ENCODE data around the gene NAT8L.

Gene NAT8L

DNA sequence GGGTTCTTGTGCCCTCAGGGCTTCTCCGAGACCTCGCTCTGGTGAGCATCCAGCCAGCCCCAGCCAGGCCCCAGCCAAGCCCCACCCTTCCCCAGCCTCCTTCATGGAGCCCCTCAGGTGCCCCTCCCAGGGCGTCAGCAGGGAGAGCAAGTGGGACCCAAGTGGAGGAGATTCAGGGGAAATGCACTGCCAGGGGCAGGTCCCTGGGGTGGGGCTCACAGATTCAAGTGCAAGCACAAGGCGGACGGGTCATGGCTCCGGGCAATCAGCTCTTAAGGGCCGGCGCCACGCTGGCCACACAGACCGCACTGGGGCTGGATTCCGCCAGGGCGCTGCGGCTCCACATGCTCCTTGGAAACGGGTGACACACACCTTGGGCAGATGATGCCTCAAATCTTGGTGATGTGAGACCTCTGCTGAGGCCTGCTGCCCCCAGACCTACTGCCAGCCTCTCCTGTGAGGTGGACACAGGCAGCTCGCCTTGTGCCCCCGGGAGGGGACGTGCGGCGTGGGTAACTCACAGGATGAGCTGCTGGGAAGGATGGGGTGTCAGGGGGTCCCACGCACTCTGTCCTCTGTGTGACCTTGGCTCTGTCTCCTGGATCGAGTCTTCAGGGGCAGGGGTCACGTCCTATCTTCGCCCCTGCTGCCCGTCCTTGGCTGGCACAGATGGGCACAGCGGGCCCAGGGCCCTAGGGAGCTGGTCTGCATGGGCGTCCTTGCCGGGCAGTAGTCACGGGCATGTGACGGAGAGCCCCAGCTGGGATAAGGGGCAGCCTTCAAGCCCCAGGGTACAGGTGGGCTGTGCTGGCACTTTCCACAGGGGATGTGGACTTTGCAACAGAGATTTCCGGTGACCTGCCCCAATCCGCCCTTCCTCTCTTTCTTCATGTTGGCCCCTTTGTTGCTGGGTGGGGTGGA is 17.1 kb downstream of the NAT8L start:
- ATAC-seq = no peak
- Mint-ChIP-seq H3K27me3 (no peaks in the 10 kb centered on the region), H3K4me1 (no peaks in the 10 kb centered on the region), H3K9me3 (no peaks in the 10 kb centered on the region), H3K27ac (no peak overlapping the region), H3K4me3 (no peak overlapping the region)
- peak in 1 of 2 donors; percentile 5 for DNase-seq

DNA sequence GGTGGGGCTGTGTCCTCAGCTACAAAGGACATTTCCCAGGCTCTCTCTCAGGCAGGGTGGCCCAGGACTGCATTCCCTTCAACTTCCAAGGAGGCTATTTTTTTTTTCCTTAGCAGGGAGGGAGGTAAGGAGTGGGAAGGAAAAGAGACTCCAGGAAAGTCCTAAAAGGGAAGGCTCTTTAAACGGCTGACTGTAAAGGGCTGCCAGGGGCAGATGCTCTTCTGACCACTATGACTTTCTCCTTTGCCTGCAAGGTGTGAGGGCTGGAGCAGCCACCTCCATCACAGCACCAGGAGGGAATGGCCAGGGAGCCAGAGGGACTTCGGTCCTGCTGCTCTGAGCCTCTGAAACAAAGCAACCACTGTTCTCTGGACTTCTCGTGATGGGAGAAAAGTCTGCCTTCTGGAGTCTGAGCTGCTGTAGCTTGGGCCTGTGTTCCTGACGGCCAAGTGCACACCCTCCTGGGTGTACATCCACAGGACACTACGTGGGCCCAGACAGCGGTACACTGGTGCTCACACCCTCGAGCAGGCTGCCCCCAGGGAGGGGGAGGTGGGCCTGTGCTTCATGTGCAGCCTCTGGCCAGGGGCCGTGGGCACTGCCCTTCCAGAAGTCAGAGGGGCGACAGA is 17.9 kb downstream of the NAT8L start:
- Mint-ChIP-seq H3K27ac (peak overlapping the region in 1 of 2 donors; percentile 59), H3K27me3 (no peaks in the 10 kb centered on the region), H3K9me3 (no peaks in the 10 kb centered on the region), H3K4me3 (no peak overlapping the region), H3K4me1 (no peaks in the 10 kb centered on the region)
- no peak for ATAC-seq
- DNase-seq = no peak

DNA sequence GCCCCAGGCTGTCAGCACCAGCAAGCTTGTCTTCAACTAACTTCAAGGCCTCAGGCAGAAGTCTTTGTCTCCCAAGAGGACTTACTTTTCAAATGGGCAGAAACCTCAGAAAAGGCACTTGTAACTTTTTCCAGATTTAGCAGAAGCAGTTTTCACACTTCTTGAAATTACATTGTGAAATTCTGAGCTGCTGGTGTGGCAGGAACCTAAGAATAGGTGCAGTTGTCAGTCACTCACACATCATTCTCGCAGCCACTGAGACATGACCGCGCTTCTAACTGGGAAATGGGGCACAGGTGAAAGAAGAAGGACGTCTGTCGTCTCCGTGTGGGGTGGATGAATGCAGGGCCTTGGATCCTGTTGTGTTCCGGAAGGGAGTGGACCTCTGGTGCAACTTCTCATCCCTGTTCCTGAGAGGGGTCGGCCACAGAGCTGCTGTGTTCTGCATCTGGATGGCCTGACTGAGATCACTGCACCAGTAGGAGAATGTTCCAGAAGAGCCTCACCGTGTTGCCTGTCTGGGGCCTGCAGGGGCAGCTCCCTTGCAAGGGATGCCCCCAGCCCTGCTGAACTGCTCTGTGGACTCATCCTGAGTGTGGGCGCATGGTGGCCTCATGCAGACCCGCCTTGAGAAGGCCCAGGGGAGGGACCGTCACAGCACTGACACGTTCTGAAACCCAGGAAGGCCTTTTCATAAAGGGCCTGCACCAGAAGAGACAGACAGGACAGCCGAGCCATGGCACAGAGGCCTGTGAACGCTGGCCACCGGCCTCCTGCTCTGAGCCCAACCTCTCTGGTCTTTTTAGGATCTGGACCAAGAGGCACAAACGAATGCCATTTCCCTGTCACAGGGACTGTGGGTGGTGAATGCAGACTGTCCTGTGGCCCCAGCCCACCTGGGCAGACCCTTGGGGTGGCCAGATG is 18.7 kb downstream of the NAT8L start:
- Mint-ChIP-seq H3K4me3 (no peak overlapping the region), H3K9me3 (no peaks in the 10 kb centered on the region), H3K27me3 (no peaks in the 10 kb centered on the region), H3K27ac (no peak overlapping the region), H3K4me1 (no peaks in the 10 kb centered on the region)
- no peak for DNase-seq
- no peak for ATAC-seq

DNA sequence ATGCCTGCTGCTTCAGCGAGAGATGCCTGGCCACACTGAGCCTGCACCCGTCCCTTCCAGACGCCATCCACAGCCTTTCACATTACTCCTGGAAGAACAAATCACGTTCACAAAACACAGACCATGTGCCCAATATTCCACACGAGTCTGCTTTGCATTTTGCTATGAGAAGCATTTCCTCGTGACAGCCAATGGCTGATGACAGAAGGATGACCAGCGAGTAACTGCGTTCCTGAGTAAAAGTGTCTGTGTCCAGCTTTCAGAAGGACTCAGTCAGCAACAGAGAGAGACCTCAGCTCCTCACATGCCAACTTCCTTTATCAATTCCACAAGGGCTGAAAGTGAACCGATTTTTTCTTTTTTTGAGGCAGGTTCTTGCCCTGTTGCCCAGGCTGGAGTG is 19.5 kb downstream of the NAT8L start:
- DNase-seq = no peak

DNA sequence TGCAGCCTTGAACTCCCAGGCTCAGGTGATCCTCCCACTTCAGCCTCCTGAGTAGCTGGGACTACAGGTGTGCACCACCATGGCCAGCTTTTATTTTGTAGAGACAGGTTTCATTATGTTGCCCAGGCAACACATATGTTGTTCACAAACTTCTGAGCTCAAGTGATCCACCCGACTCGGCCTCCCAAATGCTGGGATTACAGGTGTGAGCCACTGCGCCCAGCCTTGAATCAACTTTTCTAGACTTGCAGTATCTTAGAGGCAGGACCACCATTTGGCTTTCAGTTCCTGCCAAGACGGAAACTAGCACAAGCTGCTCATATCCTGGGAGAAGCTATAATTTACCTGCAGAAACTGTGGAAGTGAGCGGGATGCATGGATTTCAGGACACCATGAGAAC is 19.9 kb downstream of the NAT8L start:
- ATAC-seq (no peak), DNase-seq (no peak)
- Mint-ChIP-seq H3K9me3 (no peaks in the 10 kb centered on the region), H3K4me1 (no peaks in the 10 kb centered on the region), H3K4me3 (no peak overlapping the region), H3K27ac (no peak overlapping the region), H3K27me3 (no peaks in the 10 kb centered on the region)

More for the DNA sequence above, 19.5 kb downstream of the NAT8L start:
- Mint-ChIP-seq H3K9me3 (no peaks in the 10 kb centered on the region), H3K27me3 (no peaks in the 10 kb centered on the region), H3K4me3 (no peak overlapping the region), H3K4me1 (no peaks in the 10 kb centered on the region), H3K27ac (no peak overlapping the region)
- no peak for ATAC-seq

DNA sequence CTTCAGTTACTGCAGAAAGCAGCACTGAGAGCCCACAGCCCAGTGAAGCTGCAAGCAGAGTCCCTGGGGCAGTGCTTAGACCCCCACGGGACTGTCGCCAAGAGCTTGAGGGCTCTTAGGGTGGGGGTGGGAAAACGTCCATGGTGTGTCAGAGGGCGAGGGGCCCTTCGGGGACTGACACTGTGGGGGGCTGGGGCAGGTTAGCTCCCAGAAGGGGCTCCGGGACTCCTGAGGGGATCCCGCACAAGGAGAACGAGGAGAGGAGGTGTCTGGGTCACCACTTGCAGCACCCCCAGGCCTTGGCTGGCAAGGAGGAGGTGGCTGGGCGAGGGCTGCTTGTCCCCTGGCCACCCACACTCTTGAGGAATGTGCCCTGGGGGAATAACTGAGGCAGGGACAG is 20.8 kb downstream of the NAT8L start:
- no peak overlapping the region for H3K27ac Mint-ChIP-seq
- no peaks in the 10 kb centered on the region for H3K4me1 Mint-ChIP-seq
- no peak overlapping the region for H3K4me3 Mint-ChIP-seq
- no peaks in the 10 kb centered on the region for H3K9me3 Mint-ChIP-seq
- DNase-seq = peak in 1 of 2 donors; percentile 4
- ATAC-seq = no peak
- no peaks in the 10 kb centered on the region for H3K27me3 Mint-ChIP-seq

DNA sequence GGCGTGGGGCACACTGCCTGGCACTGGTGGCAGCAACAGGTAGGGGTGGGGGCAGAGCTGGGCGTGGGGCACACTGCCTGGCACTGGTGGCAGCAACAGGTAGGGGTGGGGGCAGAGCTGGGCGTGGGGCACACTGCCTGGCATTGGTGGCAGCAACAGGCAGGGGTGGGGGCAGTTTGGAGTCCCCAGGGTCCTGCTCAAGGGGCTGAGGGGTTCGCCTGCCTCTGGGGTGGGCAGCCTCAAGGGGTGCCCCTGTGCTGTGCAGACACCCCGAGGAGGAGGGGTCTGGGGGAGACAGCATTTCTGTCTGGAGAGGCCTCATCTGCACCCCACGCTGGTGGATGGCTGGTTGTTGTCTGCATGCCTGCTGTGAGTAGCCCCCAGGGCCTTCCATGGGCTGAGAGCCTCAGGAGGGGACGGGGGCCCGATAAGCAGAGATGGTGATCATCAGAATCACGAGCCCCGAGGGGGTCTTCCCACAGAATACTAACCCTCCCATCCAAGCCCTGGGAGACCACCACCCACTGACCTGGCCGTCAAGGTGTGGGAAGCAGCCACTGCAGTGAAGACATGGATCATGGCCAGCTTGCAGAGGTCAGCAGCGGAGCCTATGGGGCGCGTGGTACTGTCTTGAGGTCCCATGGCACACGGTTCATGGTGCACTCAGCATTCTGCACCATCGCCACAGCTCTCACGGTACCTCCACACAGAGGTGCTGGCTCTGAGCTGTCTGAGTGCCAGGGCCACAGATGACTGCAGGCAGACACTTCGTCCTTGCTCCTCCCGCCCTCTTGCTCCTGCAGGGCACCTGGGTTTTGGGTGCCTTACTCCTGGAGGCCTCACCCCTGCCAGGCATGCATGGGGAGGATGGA is 21.5 kb downstream of the NAT8L start:
- no peak overlapping the region for H3K4me3 Mint-ChIP-seq
- DNase-seq (peak in 1 of 2 donors; percentile 0), ATAC-seq (peak; percentile 27)
- no peaks in the 10 kb centered on the region for H3K27me3 Mint-ChIP-seq
- no peak overlapping the region for H3K27ac Mint-ChIP-seq
- no peaks in the 10 kb centered on the region for H3K4me1 Mint-ChIP-seq
- no peaks in the 10 kb centered on the region for H3K9me3 Mint-ChIP-seq

DNA sequence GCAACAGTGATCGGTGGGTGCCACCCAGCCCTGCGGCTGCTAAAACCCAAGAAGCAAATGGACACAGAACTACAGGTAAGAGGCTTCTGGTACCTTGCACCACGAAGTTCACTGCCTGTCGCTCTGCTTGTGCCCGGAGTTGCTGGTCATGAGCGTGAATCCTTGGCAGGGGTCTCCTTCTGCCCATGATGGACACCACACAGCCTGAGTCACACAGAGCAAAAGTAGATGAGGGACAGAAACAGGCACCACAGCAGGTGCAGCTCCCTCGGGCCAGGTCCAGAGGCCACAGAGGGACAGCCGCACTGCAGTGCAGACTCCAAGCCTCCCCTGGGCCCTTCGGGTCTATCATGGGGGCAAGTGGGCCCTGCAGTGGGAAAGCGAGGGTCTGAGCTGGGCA is 22.4 kb downstream of the NAT8L start:
- no peak overlapping the region for H3K27ac Mint-ChIP-seq
- DNase-seq = no peak
- H3K27me3 Mint-ChIP-seq = no peaks in the 10 kb centered on the region
- H3K4me3 Mint-ChIP-seq = no peak overlapping the region
- no peaks in the 10 kb centered on the region for H3K9me3 Mint-ChIP-seq
- no peaks in the 10 kb centered on the region for H3K4me1 Mint-ChIP-seq
- ATAC-seq = no peak

DNA sequence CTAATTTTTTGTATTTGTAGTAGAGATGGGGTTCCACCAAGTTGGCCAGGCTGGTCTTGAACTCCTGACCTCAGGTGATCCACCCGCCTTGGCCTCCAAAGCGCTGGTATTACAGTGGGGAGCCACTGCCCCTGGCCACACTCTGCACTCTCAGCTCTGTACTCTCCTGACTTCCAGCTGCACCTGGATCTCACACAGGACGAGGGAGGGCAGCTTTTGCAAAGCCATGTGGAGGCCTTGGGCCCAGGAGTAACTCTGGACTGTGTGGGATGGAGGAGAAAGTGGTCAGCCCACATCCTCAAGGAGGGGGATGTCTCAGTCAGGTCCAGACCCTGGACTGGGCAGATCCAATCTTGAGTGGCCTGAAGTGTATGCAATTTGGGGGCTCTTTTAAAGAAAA is 23.0 kb downstream of the NAT8L start:
- Mint-ChIP-seq H3K9me3 (no peaks in the 10 kb centered on the region), H3K27me3 (no peaks in the 10 kb centered on the region), H3K27ac (no peak overlapping the region), H3K4me1 (no peaks in the 10 kb centered on the region), H3K4me3 (no peak overlapping the region)
- DNase-seq (peak in 1 of 2 donors; percentile 7), ATAC-seq (no peak)

DNA sequence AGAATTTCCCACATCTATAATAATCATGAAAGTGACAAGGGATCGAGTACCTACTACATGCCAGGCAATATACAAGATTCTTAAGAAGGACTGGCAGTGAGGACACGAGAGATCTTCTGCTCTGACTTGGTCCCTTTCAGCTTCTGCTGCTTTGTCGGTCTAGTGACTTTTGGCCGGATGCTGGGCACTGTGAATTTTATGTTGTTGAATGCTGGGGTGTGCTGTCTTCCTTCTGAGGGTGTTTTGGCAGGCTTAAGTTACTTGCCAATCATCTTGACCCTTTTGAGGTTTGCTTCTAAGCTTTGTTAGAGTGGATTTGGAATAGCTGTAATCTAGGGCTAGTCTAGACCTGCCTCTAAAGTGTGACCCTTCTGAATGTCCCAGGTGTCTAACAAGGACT is 23.5 kb downstream of the NAT8L start:
- no peaks in the 10 kb centered on the region for H3K27me3 Mint-ChIP-seq
- DNase-seq (no peak), ATAC-seq (no peak)
- no peak overlapping the region for H3K4me3 Mint-ChIP-seq
- H3K4me1 Mint-ChIP-seq = no peaks in the 10 kb centered on the region
- peak overlapping the region in 1 of 2 donors; percentile 10 for H3K27ac Mint-ChIP-seq
- no peaks in the 10 kb centered on the region for H3K9me3 Mint-ChIP-seq

DNA sequence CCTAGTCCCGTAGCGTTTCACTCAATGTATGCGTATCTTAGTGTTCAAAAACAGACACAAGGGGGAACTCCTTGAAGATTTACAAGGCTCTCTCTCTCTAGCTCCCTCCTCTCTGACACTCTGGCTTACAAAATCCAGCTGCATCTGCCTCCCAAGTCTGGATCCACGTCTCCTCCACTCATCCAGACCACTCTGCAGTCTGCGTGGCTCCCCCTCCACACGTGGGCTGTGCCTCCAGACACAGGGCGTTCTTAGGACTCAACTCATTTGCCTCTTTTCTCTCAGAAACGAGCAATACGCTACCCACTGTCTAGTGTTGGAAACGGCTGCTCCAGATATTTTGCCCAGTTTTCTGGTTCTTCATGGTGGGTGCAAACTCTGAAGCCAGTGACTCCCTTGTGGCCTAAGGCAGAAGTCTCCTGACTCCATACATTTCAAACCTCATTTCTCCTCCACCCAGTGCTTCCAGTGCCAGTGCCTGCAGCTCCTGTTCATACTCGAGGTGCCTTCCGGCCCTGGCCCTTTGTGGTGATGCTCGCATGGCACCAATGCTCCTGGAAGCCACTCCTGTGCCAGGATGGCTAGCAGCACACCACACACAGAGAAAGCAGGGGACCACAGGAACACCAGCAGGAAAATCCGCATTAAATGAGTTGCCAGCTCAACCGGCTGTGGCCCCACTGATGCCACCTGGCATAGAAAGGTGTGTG is 24.1 kb downstream of the NAT8L start:
- H3K9me3 Mint-ChIP-seq = no peaks in the 10 kb centered on the region

DNA sequence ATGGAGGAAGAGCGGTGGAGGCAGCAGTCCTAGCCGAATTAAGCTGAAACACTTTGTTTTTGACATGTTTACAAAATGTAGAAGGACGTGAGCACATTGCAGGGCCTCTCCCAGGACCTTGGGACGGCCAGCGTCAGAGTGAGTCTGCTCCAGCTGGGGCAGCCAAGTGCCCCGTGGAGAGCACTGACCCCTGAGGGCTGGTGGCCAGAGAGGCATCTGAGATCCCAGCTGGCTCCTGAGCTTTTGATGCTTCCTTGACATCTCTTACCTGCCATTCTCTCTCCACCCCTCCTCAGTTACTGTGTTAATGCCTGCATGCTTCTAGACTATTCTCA is 24.7 kb downstream of the NAT8L start:
- DNase-seq (peak in 1 of 2 donors; percentile 2), ATAC-seq (no peak)
- no peak overlapping the region for H3K27ac Mint-ChIP-seq
- H3K4me1 Mint-ChIP-seq = no peaks in the 10 kb centered on the region
- no peaks in the 10 kb centered on the region for H3K9me3 Mint-ChIP-seq
- H3K4me3 Mint-ChIP-seq = no peak overlapping the region
- no peaks in the 10 kb centered on the region for H3K27me3 Mint-ChIP-seq

More for the DNA sequence above, 24.1 kb downstream of the NAT8L start:
- DNase-seq (peak in 1 of 2 donors; percentile 5), ATAC-seq (no peak)
- Mint-ChIP-seq H3K4me1 (no peaks in the 10 kb centered on the region), H3K27me3 (no peaks in the 10 kb centered on the region), H3K27ac (peak overlapping the region in 1 of 2 donors; percentile 10), H3K4me3 (no peak overlapping the region)

DNA sequence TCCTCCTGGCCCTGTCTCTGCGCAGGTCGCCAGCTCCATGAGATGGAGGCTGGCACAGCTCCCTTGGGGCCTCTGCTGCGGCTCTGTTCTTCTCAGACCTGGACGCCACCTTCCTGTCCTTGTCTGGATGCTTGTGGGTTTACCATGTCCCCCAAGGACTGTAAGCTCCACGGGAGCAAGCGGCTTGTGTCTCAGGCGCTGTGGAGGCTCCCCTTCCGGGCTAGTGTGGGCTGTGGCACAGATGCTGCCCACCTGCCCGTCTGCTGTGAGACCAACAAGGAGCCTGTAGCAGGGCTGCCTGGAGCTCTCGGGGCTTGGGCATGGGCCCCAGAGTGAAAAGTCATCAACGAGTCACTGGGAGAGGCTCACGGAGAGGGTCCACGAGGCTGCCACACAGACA is 25.2 kb downstream of the NAT8L start:
- ATAC-seq (no peak), DNase-seq (peak in 1 of 2 donors; percentile 2)
- H3K27ac Mint-ChIP-seq = no peak overlapping the region
- H3K4me1 Mint-ChIP-seq = no peaks in the 10 kb centered on the region
- H3K9me3 Mint-ChIP-seq = no peaks in the 10 kb centered on the region
- H3K4me3 Mint-ChIP-seq = no peak overlapping the region
- no peaks in the 10 kb centered on the region for H3K27me3 Mint-ChIP-seq

DNA sequence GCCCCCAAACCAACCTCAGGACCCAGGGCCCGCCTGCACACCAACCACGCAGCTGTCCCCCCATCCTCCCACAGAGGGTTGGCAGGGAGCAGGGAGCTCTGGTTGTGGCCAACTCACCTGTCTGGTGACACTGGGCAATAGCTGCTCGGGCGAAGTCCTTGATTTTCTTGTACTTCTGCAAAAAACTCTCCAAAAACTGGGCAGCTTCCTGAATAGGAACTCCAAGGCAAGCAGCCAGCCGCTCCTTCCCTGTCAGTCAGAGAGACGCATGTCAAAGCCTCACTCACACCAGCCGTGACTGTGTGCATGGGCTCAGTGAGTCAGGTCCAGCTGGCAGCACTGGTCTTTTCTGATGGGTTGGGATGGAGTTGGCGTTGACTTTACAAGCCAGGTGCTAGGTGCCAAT is 26.4 kb downstream of the NAT8L start:
- Mint-ChIP-seq H3K4me3 (no peak overlapping the region), H3K27me3 (no peaks in the 10 kb centered on the region), H3K4me1 (no peaks in the 10 kb centered on the region), H3K9me3 (no peaks in the 10 kb centered on the region), H3K27ac (no peak overlapping the region)
- ATAC-seq (no peak), DNase-seq (peak in 1 of 2 donors; percentile 6)

Data from stimulated activated naive CD8-positive, alpha-beta T cell treated with anti-CD3 and anti-CD28 coated beads, Interleukin-15, amount 100 ng/mL, for 72 hours (primary cell).